NB4 (cell line): ENCODE measurements around the gene CASKIN1.

Source experiments
- DNase-seq: peaks from one replicate; pipeline ENCODE4 v3.0.0; 2010; ENCODE audit warnings: low read depth
- H3K4me3 ChIP-seq: one replicate; pipeline ENCODE4 v1.5.1; 2011; ENCODE audit warnings: mild to moderate bottlenecking, low read depth, low read length, moderate library complexity
- MAX ChIP-seq: IDR thresholded peaks from 2 replicates; pipeline ENCODE4 v1.6.1; 2011; ENCODE audit warnings: low read depth, low read length
- MYC ChIP-seq: IDR thresholded peaks from 2 replicates; pipeline ENCODE4 v1.6.1; 2011; ENCODE audit warnings: low read depth, low read length
- POLR2A ChIP-seq: IDR thresholded peaks from 2 replicates; pipeline ENCODE4 v1.6.1; 2011; ENCODE audit warnings: mild to moderate bottlenecking; ENCODE audit not compliant: insufficient read length; ENCODE audit errors: extremely low read depth
- TF ChIP-seq, protein P1 (sequence below): IDR thresholded peaks from one replicate; pipeline ENCODE4 v1.5.1; 2012; ENCODE audit warnings: low read depth, low read length

The CASKIN1 gene

GRCh38 chr16:2237102-2237482 lies 40.7 kb upstream of the CASKIN1 start:
- DNase-seq = no peak
- TF ChIP-seq MAX (no peak), POLR2A (no peak), MYC (no peak)
- TF ChIP-seq, protein P1, sequence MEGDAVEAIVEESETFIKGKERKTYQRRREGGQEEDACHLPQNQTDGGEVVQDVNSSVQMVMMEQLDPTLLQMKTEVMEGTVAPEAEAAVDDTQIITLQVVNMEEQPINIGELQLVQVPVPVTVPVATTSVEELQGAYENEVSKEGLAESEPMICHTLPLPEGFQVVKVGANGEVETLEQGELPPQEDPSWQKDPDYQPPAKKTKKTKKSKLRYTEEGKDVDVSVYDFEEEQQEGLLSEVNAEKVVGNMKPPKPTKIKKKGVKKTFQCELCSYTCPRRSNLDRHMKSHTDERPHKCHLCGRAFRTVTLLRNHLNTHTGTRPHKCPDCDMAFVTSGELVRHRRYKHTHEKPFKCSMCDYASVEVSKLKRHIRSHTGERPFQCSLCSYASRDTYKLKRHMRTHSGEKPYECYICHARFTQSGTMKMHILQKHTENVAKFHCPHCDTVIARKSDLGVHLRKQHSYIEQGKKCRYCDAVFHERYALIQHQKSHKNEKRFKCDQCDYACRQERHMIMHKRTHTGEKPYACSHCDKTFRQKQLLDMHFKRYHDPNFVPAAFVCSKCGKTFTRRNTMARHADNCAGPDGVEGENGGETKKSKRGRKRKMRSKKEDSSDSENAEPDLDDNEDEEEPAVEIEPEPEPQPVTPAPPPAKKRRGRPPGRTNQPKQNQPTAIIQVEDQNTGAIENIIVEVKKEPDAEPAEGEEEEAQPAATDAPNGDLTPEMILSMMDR = no peak
- H3K4me3 ChIP-seq = no peak overlapping the region

DNA sequence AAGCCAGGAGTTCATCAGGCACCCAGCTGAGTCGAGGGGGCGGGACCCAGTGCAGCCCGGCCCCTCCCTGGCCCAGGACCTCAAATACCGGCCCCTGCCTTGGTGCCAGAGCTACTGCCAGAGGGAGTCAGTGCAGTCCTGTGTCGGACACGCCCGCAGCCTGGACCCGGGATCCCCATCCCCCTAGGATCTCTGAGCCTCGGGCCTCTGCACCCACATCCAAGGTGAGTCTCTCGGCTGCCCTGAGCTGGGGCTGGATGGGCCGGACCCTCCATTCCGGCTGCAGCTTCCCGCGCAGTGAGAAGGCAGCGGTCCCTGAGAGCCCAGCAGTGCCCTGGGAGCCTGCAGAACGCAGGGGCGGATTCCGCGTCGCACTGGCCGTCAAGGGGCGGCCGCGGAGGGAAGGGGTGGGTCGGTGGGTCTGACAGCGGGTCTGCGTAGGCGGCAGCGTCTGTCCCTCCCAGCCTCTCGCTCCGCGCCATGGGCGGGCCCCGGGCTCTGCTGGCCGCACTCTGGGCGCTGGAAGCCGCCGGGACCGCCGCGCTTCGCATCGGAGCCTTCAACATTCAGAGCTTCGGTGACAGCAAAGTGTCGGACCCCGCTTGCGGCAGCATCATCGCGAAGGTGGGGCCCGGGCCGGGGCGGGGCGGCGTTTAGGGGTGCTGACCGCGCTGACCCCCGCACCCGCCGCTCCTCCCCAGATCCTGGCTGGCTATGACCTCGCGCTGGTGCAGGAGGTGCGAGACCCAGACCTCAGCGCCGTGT lies 40.1 kb upstream of the CASKIN1 start, which contains the start of gene DNASE1L2:
Gene DNASE1L2 (plus strand): TSS at position 108 of the 765 bp plus-strand sequence. CDS start 373 bp downstream, at position 481.
- no peak for DNase-seq
- no peak for TF ChIP-seq MYC
- TF ChIP-seq, protein P1 = no peak
- no peak for TF ChIP-seq POLR2A
- no peak for TF ChIP-seq MAX
- H3K4me3 ChIP-seq = no peak within 1 kb of the TSS

GRCh38 chr16:2235695-2236336 lies 39.4 kb upstream of the CASKIN1 start:
- DNase-seq = no peak
- H3K4me3 ChIP-seq = no peak overlapping the region
- TF ChIP-seq MYC (no peak), MAX (no peak), POLR2A (no peak)
- TF ChIP-seq, protein P1 = no peak

GRCh38 chr16:2235234-2235651 lies 38.8 kb upstream of the CASKIN1 start:
- TF ChIP-seq MAX = no peak
- no peak for TF ChIP-seq MYC
- no peak for TF ChIP-seq POLR2A
- TF ChIP-seq, protein P1 = no peak
- no peak overlapping the region for H3K4me3 ChIP-seq
- DNase-seq = no peak

- no peak for DNase-seq
- TF ChIP-seq, protein P1 = no peak
- no peak for TF ChIP-seq MAX
- TF ChIP-seq POLR2A = no peak
- no peak for TF ChIP-seq MYC
- no peak overlapping the region for H3K4me3 ChIP-seq
These were observed 38.4 kb upstream of the CASKIN1 start for GRCh38 chr16:2234813-2235170.
